NCI-H2029 treated with DMSO at 0.1 percent for 48 hours (cell line): ENCODE data around the gene HESX1.
A peak's percentile ranks its signal among the peaks of the same experiment; 100 is the strongest.

Source experiments
- DNase-seq: peaks from one replicate; lab custom pipeline; 2025; lab: John Stamatoyannopoulos, UW

Gene HESX1

DNA sequence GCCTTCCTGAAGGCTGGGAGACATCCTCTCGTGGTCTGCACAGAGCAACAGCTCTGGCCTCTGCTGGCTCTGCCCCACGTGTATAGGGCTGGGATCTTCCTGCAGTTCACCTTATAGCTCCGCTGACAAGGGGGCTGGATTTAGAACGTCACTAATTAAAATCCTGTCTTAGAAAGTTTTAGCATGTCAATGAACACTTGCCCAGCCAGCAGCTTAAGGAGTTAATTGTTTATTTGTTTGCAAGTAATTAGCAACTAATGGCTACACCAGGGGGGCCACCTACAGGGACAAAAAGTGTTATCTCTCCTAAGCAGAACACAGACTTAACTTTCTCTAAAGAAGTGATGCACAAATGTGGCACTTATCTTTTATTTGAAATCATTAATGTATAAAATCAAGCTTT lies at the start of gene HESX1:
TSS of gene HESX1 (minus strand) at position 84 of the 403 bp plus-strand sequence. CDS start at position 24, 60 bp downstream.
- no peak for DNase-seq

DNA sequence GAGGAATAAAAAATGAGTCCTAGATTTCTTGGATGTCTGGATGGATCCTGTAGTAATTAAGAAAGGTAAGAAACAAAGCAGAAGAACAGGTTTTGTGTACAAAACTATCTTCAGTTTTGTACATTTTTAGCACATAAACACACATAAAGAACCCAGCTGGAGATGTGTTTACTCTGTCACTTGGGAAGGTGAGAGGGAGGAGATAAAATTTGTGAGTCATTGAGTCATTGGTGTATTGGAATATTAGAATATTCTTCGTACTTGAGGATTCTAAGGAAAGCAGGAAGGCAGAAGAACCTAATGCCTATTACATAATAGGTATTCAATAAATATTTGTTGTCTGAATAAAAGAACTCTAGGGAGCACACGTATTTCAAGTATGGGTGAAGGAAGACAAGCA lies 45.2 kb upstream of the HESX1 start:
- DNase-seq: no peak

DNA sequence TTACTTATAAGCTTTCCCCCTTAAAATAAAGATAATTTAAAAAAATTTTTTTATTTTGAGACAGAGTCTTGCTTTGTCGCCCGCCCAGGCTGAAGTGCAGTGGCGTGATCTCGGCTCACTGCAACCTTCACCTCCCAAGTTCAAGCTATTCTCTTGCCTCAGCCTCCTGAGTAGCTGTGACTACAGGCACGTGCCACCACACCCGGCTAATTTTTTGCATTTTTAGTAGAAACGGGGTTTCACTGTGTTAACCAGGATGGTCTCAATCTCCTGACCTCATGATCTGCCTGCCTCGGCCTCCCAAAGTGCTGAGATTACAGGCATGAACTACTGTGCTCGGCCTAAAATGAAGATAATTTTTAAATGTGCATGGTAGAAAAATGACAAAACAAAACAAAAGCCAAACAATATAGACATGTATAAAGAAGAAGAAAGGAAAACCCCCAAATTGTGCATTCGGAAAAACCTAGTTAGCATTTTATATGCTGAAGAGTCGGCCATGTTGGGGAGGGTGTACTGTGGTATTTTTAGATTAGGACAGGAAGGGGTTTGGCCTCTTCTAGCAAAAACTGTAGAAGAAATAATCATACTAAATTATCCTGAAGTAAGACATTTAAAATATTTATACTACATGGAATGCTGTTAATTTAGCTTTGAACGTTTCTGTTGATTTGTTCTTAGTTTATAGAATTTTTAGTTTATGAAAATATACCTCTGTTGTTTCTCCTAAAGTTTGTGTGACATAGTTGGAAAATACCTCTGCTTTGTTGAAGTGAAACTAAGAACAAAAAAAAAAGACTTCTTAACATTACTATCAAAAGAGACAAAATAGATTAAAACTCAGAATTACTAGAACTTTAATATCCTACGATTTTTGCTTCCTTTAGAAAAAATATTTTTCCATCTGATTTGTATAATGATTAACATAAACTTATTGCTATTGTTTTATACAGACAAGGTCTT lies 35.1 kb upstream of the HESX1 start:
- DNase-seq: no peak

DNA sequence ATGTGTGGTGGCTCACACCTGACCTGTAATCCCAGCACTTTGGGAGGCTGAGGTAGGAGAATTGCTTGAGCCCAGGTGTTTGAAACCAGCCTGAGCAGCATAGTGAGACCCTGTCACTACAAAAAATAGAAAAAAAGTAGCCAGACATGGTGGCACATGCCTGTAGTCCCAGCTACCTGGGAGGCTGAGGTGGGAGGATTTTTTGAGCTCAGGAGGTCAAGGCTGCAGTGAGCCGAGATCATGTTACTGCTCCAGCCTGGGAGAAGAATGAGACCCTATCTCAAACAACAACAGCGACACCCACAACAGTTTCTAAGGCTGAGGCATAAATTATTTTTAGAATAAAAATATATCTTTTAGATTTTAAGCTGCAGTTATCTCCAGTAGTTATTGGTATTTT lies 34.0 kb upstream of the HESX1 start:
- DNase-seq: no peak

DNA sequence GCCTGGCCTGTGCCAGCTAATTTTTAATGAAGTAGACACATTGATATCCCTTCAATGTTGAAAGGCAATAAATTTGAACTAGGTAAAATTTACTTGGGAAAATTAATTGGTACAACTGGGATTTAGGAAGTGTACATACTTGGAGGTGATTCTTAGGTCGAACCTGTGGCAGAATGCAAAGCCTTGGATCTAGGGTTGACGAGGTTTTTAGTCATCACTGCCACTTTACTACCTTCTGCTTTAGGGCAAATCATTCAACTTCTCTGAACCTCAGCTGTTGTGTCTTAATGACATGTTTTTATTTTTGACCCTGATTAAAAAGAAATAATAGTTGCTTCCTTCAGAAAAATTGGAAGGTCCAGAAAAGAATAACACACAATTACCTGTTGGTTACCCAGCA lies 30.2 kb upstream of the HESX1 start:
- no peak for DNase-seq

DNA sequence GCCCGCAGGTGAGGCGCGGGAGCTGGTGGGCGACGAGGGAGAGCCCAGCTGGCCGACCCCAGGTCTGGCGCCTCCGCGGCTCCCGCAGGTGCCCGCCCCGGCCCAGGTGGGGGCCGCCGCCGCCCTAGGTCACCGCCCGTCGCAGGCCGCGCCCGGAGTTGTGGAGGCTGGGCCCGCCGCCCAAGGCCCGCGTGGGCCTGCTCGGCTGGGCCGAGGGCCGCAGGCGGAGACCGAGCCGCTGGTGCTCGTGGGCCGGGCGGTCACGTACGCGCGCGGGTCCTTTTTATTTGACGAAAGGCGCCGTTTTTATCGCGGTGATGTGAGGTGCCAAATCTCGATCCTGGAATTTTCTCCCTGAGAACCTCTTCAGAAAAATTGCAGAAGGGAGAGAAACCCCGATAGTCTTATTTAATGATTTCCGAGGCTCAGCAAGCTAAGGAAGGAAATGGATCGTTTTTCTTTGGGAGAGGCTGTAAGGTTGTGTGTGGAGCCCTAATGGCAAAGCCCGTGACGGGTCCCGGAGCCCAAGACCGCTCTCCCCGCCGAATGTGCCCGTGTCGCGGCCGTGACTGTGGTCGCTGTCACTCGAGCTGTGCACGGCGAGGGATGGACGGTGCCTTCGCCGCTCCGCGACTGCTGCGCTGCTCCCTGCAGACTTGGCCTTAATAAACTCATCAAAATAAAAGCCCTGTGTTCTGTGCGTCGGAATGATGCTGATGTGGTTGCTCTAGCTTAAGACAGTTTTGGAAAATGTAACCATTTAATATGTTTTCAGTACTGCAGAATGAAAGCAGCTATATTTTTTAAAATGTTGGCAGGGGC lies 28.4 kb upstream of the HESX1 start:
- DNase-seq: no peak

DNA sequence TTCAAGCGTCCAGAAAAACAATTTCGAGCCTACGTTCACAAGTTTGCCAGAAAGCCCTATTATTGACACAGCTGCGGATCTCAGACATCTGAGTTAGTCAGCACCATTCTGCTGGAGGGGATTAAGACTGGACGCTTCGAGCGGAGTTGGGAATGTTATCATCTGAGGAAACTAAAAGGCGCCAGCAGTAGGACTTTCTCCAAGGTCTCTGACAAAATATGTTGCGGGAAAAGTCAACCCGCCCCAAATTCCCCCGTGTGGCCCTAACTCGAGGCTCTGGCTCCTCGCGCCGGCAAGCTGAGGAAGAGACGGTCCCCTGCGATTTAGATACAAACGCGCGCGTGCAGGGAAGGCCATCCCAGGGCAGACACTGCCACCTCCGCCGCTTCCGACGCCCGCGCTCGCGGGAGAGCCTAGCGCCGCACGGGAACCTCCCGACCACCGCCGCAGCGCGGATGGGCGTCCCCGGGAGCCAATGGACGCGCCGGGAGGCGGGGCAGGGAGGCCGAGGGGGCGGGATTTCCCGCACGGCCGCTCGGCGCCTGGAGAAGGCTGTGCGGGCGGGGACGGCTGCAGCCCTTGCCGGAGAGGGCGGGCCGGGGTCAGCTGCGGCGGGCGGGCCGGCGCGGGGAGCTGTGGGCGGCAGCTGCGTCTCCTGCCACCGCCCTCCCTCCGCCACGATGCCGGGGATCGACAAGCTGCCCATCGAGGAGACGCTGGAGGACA lies 27.6 kb upstream of the HESX1 start, which contains the start of gene APPL1:
TSS of gene APPL1 (plus strand) at position 526 of the 726 bp plus-strand sequence. CDS start at position 681, 155 bp downstream.
- DNase-seq: peak; percentile 21

DNA sequence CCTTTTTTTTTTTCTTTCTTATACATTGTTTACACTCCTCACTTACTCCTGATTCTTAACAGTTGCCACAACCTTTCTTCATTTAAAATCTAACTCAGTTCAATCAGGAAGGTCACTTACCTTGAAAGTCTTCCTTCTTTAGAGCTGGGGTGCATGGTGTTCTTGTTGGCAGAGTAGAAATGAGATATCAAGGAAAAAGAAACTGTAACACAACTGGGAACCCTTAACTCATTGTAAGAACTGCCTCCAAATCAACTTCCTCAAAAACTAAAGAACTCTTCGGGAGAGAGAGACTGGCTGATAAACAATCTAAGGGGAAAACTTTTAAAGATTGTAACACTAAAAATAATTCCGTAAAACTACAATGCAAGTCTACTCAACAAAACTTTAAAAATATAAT lies 26.4 kb upstream of the HESX1 start:
- no peak for DNase-seq

DNA sequence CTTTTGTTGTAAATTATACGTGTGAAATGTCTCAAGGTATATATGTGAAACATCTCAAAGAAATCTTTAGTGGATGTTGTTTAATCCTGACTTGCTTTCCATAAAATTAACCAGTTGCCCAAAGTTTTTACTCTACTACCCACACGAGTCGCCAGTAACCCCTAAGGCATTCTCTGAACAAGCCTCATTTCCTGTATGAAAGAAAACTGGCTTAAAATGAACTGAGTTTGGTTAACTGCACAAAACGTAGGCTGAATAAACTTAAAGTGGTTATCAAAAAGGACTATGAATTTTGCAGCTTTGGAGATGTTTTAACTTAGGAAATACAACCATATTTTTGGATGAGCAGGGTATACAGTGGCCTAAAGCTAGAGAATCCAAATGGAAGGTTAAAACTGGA lies 25.1 kb upstream of the HESX1 start:
- DNase-seq: no peak

DNA sequence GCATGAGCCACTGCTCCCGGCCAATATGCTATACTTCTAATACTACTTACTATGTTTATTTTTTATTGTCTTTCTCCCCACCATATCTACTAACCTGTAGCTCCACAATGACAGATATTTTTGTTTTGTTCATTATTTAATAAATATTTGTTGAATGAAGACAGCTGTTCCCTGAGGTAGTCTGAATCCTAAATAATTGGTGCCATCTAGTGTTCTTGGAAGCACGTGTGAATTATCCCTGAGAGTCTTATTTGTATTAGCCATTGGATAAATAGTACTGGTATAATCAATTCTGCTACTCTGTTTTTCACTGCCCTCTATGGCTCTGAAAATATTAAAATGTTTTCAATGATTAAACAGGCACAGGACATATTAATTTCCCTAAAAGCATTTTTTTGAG lies 22.1 kb upstream of the HESX1 start:
- DNase-seq: no peak

DNA sequence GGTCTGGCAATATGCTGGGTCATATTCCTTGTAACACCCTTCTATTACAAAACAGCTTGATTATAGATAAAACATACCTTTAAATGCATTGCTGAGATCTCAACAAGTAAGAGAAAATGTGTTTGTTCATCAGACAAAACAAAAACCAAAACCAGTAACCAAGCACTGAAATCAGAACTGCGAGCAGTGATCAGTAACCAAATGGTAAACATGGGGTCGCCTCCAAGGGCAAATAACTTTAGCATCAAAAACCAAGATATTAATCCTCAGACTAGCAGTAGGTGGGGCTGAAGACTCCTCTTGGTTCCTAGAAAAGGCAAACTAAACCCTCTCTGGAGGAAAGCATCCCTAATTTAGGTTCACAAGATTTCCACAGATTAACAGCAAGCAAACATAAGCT lies 6.6 kb upstream of the HESX1 start:
- DNase-seq: no peak

DNA sequence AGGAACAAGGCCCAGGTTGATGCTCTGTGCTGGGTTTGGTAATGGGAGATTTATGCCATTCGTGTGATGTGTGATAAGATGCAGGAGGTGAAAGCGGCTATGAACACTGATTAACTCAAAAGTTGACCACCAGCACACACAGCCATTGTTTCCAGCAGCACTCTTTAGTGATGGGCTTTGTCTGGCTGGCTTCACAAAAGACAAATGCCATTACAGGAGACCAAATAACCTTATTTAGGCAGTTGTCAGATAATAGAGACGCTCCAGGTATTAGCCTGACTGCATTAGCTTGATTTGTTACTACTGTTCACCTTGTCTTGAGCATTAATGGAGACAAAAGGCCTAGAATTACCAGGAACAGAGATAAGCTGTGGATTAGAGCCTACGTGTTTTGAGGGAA lies 5.1 kb downstream of the HESX1 start:
- DNase-seq: no peak

DNA sequence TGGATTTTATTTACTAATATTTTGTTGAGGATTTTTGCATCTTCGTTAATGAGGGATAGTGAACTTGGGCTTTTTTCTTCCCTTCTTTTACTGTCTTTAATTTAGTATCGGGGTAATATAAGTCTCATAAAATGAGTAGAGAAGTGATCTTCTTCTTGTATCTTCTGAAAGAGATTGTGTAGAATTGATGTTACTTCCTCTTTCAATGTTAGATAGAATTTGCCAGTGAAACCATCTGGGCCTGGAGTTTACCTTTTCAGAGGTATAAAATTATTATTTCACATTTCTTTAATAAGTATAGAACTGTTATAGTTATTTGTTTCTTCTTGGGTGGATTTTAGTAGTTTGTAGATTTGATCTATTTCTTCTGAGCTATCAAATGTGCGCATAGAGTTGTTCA lies 7.8 kb downstream of the HESX1 start:
- no peak for DNase-seq

DNA sequence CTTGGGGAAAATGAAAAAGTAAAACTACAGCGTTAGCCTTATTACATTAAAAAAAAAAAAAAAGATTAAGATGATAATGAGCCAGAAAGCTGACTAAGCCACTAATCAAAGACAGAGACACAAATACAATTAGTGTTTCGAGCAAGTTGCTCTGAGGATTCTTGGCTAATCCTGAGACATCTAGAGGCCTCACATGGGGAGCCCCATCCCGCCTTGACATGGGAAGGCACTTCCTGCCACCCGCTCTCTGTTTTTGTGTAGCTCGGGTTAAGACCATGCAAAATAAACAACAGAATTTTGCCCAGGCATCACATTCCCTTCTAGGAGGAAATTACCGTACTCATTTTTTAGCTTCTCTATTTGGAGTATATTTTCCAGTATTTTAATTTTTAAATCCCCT lies 15.3 kb downstream of the HESX1 start:
- no peak for DNase-seq

DNA sequence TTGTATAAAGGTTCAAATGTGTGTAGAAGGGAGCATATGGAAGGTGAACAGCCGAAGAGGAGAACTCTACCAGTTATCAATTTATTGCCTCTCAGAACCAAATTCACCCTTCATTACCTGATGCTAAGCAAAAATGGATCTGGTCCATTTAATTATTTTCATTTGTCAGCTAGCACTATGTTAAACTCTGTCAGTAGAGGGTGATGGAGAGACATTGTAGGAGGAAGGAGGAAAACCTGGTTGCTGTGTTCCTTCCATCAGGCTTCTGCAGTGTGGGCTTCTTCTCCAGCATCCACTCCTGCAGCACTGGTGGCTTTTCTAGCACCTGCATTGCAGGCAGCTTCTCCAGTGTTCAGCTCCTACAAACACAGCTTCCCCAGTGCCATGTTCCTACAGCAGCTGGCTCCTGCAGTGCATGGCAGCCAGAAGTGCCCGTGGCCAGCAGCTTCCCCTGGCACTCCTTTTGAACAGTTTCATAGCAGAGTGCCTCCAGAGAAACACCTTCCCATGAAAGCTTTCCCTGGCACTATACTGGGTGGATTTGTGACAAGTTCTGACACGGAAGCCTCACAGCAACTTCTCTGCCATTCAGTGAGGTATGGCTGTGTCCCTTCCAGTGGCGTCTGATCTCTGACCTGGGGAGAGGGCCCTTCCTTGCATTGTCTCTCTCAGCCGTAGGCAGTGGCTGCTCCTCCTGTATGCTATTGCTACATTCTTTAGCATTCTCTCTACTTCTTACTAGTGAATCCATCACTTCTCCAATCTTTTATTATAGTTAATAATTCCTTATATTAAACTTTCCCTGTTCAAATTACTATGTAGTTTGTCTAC lies 20.0 kb downstream of the HESX1 start:
- DNase-seq: no peak

DNA sequence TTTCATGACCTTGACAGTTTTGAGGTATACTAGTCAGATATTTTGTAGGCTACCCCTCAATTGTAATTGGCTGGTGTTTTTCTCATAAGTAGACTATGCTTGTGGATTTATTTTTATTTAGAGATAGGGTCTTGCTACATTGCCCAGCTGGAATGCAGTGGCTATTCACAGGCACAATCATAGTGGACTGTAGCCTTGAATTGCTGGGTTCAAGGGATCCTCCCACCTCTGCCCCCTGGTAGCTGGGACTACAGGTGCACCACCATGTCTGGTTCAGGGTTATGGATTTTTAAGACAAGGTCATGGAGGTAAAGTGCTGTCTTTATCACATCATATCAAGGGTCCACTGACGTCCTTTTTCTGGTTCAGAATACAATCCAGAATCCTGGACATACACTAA lies 23.7 kb downstream of the HESX1 start:
- DNase-seq: no peak

DNA sequence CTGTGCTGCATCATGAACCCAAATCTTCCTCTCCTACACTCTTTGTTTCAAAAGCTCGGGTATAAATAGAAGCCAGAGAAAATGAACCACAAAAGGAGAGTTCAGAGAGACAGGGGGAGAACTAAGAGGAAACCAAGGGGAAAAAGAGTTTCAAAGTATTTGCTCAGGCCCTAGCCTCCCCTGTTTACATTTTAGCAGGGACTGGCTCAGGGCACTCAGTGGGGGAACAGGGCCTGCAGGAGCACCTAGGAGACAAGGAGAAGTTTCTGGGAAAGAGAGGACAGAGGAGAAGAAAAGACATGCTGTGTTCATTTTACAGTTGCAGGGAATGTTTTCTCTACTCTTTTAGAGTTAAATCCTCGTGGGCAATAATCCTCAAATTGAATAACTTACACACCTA lies 26.1 kb downstream of the HESX1 start:
- no peak for DNase-seq

DNA sequence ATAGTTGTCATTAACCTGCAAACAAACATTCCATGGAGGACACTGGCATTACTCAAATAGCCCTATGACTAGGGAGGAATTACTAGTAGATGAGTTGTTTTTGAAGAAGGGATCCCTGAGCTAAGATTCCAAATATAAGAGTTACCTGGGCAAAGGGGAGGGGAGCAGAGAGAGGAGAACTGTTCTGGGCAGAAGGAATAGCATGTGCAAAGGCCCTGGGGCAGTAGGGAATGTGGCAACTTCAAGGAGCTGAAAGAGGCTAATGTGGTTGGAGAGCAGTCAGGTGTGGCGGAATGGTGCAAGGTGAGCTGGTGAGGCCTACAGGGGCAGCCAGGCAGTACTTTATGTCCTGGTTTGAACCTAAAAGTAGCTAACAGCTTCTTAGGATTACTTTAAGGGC lies 28.8 kb downstream of the HESX1 start:
- no peak for DNase-seq

DNA sequence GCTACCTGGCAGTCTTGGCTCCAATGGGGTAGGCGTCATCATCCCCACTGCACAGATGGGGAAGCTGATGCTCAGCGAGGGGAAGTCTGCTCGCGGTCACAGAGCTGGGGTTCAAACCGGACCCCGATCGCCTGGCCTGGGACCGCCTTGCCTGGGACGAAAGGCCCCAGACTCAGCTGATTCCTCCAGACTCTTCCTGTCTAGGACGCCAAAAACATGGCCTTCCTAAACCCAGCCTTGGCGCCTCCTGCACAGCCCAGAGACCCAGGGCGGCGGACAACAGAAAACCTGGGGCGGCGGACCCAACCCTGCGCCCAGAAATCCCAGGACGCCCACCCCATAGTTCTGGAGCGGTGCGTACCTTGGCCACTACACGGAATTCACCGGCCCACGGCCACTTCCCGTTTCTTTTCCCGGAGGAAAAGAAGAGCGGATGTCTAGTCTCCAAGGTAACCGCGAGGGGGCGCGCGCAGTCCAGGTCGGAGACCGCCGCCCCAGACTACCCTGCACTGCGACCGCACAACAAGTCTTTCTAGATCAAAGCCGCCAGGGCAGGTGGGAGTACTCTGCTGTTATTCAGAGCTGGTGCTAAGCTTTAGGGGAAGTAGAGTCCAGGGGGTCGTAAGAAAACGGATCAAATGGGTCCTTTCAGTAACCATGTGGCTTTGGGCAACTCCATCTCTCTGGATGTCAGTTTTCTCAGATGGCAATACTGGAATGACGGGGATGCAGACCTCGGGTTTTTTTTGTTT lies 29.7 kb downstream of the HESX1 start:
- DNase-seq: peak; percentile 57

DNA sequence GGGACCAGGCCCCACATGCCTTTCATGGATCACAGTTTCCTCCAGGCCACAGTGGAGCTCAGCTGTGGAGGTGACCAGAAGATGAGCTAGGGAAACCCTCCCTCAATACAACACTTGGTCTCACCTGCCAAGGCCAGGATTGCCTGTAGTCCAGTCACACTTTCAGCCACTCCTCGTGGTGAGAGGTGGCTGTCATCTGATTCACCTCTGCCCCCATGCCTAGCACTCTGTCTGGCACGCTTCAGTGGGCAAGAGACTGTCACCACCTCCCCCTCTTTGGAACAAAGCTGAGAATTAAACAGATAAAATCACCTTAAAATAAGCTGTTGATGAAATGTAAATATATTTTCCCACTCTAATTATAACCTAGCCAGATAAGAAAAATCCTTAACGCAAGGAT lies 30.7 kb downstream of the HESX1 start:
- DNase-seq: no peak

DNA sequence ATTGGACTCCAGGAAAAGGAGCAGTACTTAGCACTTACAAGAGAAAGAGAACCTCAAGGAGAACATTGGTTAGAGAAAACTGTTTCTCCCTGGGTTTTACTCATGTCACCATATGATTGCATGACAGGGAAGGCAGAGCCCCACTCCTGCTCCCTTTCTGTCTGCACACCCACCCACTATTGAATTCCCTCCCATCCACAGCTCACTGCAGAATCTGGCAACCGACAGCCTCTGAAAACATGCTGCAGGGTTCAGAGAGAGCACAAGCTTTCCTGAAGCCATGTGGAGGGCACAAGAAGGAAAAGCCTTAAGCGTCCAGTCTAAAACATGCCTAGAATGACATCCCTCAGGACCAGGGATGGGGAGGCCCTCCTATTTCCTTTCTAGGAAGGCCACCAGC lies 31.6 kb downstream of the HESX1 start:
- no peak for DNase-seq
